ENCODE results near the gene HOXD4.

DNA sequence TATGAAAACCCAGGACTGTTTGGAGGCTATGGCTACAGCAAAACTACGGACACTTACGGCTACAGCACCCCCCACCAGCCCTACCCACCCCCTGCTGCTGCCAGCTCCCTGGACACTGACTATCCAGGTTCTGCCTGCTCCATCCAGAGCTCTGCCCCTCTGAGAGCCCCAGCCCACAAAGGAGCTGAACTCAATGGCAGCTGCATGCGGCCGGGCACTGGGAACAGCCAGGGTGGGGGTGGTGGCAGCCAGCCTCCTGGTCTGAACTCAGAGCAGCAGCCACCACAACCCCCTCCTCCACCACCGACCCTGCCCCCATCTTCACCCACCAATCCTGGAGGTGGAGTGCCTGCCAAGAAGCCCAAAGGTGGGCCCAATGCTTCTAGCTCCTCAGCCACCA lies 17.8 kb downstream of the HOXD4 start:
- TF ChIP-seq EP300 (IDR thresholded peaks at IDR 0.05) (no peak), POLR2A (IDR thresholded peaks at IDR 0.05) (no peak)
- TF ChIP-seq, protein P1, sequence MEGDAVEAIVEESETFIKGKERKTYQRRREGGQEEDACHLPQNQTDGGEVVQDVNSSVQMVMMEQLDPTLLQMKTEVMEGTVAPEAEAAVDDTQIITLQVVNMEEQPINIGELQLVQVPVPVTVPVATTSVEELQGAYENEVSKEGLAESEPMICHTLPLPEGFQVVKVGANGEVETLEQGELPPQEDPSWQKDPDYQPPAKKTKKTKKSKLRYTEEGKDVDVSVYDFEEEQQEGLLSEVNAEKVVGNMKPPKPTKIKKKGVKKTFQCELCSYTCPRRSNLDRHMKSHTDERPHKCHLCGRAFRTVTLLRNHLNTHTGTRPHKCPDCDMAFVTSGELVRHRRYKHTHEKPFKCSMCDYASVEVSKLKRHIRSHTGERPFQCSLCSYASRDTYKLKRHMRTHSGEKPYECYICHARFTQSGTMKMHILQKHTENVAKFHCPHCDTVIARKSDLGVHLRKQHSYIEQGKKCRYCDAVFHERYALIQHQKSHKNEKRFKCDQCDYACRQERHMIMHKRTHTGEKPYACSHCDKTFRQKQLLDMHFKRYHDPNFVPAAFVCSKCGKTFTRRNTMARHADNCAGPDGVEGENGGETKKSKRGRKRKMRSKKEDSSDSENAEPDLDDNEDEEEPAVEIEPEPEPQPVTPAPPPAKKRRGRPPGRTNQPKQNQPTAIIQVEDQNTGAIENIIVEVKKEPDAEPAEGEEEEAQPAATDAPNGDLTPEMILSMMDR (IDR thresholded peaks at IDR 0.05), result no peak

Measured in gastroesophageal sphincter (tissue), 3 donors.